ENCODE data around the gene CDKN1B. TPM values are rescaled to one million over a fixed set of nuclear protein-coding genes. Genes with fewer than 3 reads are reported as not detected.

CDKN1B gene
- total and polyA plus RNA-seq, 2 donors (not counting 3 experiments of a cell fraction or from before 2014, with no cell fraction given), result 12.7 to 40.8 TPM

GRCh38 chr12:12676605-12677004 lies 40.6 kb upstream of the CDKN1B start:
- H3K9me1 ChIP-seq (replicated peaks; ENCODE audit: control insufficient read depth, extremely low read depth, insufficient read depth, low read length), result no peaks in the 10 kb centered on the region
- H2AFZ ChIP-seq (ENCODE audit: low read depth, low read length), result no peak overlapping the region
- no peaks in the 10 kb centered on the region for H3K36me3 ChIP-seq (ENCODE audit: control insufficient read depth in 2 of 2, extremely low read depth in 1 of 2, insufficient read depth in 2 of 2, low read length in 2 of 2)
- FAIRE-seq (no peak), DNase-seq (ENCODE audit: low read depth, low spot score) (no peak)
- no peak overlapping the region for H3K4me2 ChIP-seq (ENCODE audit: insufficient read depth, low read length)
- no peaks in the 10 kb centered on the region for H3K79me2 ChIP-seq (ENCODE audit: control insufficient read depth, insufficient read depth, low read length)
- CTCF ChIA-PET, result interaction anchor here (1.0 to 1.3 kb wide), 2 partner anchors 18 to 42 kb away, joined by 3 read pairs; no protein-coding TSS in a partner anchor
- no peak overlapping the region for H3K9ac ChIP-seq (replicated peaks; ENCODE audit: extremely low read depth, insufficient read depth, low read length)
- TF ChIP-seq POLR2AphosphoS5 (IDR thresholded peaks at IDR 0.05; ENCODE audit: insufficient read depth, low read depth, low read length) (no peak), POLR2A (IDR thresholded peaks at IDR 0.05; ENCODE audit: low read depth, low read length) (no peak), EZH2 (IDR thresholded peaks at IDR 0.05; ENCODE audit: borderline replicate concordance, low read depth, low read length, severe bottlenecking) (no peak), JUN (IDR thresholded peaks at IDR 0.05; ENCODE audit: borderline replicate concordance, insufficient read depth, insufficient read length, low read depth) (no peak), GATA2 (IDR thresholded peaks at IDR 0.05; ENCODE audit: insufficient read depth, insufficient read length, low read depth, low read length) (no peak), CTCF (IDR thresholded peaks at IDR 0.05; ENCODE audit: extremely low read depth in 1 of 2, insufficient read depth in 1 of 2, low read depth in 1 of 2, low read length in 2 of 2) (no peak), MAX (IDR thresholded peaks at IDR 0.05; ENCODE audit: insufficient read depth, insufficient read length) (no peak), MYC (IDR thresholded peaks at IDR 0.05; ENCODE audit: low read depth, low read length) (no peak), FOS (IDR thresholded peaks at IDR 0.05; ENCODE audit: borderline replicate concordance, insufficient read depth, low read length) (no peak)
- H3K27me3 ChIP-seq (ENCODE audit: control insufficient read depth in 2 of 2, insufficient read depth in 2 of 2, low read length in 2 of 2), result no peaks in the 10 kb centered on the region
- no peak overlapping the region for H3K4me3 ChIP-seq (replicated peaks in 1 of 3; ENCODE audit: insufficient read depth in 1 of 3, low read depth in 1 of 3, low read length in 3 of 3)
- no TSS peak for BruUV-seq (replicated peaks)
- intact Hi-C loops (cut with micrococcal nuclease) (no loop called here), dilution Hi-C loops (cut with MboI; ENCODE audit: extremely low pct_ligation_motif_present, low sequenced_read_pairs) (no loop called here)
- no peaks in the 10 kb centered on the region for H4K20me1 ChIP-seq (replicated peaks; ENCODE audit: control insufficient read depth, extremely low read depth, insufficient read depth, low read length)
- H3K27ac ChIP-seq (ENCODE audit: insufficient read depth, low read depth, low read length), result no peak overlapping the region
- POLR2A ChIA-PET, result no interaction called here
- no peaks in the 10 kb centered on the region for H3K4me1 ChIP-seq (ENCODE audit: control insufficient read depth, extremely low read depth, insufficient read depth, low read length)
- no peaks in the 10 kb centered on the region for H3K9me3 ChIP-seq (replicated peaks; ENCODE audit: control insufficient read depth, insufficient read depth, low read length)

Measured in endothelial cell of umbilical vein (primary cell).